ENCODE data around the gene PRELID2. TPM values are rescaled to one million over a fixed set of nuclear protein-coding genes. Genes with fewer than 3 reads are reported as not detected.

PRELID2 gene
- total and polyA plus RNA-seq, 2 experiments from 2014 or later: 15.6 to 24.7 TPM

DNA sequence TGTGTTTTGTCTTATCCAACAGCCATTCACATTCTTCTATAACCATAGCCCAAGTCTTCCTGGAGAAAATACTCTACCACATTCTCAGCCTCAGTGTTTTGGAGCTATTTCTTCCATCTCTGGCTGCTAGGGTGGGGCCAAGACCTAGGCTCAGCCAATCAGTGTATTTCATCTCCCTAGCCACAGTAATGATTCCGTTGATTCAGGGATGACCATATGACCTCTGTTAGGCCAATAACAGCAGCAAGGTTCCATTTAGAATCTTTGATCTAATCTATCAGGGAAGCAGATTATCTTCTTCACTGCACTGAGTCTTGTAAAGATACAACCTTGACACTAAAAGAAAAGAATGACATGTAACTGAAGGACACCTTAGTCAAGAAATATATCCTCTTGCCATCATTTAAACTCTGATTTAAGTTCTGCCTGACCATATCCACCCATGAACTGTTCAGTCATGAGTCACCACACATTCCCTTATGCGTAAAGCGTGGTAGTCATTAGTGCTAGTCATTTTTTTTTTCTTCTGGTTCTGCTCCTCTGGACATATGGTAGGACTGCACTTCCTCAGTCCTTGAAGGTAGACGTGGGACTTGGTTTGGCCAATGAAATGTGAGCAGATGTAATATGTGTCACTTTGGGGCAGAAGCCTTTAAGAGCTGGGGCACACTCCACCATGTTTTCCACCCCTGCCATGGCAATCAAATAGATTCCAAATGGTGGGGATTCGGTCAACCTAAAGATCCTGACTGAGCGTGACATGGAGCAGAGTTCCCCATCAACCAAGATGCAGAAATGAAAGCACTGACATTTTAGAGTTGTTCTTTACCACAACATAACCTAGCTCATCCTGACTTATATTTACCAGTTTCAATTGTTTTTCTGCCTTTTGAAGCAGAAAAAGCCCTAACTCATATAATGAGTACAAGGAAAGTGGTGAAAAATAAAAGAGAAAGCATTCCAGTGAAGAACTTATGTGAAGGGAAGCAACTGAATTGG, 12.7 kb upstream of the PRELID2 start:
- Histone ChIP-seq H3K9me2 (replicated peaks; ENCODE audit: insufficient read depth) (no peaks in the 10 kb centered on the region), H3K79me2 (no peaks in the 10 kb centered on the region), H3K27me3 (no peaks in the 10 kb centered on the region), H2AFZ (no peak overlapping the region), H3K27ac (no peak overlapping the region), H3K9me3 (ENCODE audit: low read depth) (no peaks in the 10 kb centered on the region), H3K4me2 (no peak overlapping the region), H3K4me1 (ENCODE audit: insufficient read depth) (peaks cover 4% of the 10 kb centered on the region), H4K20me1 (ENCODE audit: insufficient read depth, poor library complexity, severe bottlenecking) (no peaks in the 10 kb centered on the region), H3K36me3 (replicated peaks; ENCODE audit: insufficient read depth, low read depth) (no peaks in the 10 kb centered on the region), H3K4me3 (no peak overlapping the region)
- TF ChIP-seq EZH2 (IDR thresholded peaks at IDR 0.05; ENCODE audit: borderline replicate concordance) (no peak), EZH2phosphoT487 (IDR thresholded peaks at IDR 0.05; ENCODE audit: low read depth, severe bottlenecking, unreplicated experiment) (no peak)
- TF ChIP-seq, protein P1, sequence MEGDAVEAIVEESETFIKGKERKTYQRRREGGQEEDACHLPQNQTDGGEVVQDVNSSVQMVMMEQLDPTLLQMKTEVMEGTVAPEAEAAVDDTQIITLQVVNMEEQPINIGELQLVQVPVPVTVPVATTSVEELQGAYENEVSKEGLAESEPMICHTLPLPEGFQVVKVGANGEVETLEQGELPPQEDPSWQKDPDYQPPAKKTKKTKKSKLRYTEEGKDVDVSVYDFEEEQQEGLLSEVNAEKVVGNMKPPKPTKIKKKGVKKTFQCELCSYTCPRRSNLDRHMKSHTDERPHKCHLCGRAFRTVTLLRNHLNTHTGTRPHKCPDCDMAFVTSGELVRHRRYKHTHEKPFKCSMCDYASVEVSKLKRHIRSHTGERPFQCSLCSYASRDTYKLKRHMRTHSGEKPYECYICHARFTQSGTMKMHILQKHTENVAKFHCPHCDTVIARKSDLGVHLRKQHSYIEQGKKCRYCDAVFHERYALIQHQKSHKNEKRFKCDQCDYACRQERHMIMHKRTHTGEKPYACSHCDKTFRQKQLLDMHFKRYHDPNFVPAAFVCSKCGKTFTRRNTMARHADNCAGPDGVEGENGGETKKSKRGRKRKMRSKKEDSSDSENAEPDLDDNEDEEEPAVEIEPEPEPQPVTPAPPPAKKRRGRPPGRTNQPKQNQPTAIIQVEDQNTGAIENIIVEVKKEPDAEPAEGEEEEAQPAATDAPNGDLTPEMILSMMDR (IDR thresholded peaks at IDR 0.05; ENCODE audit: poor library complexity): no peak
- no peak for DNase-seq (ENCODE audit: low spot score)
- WGBS (ENCODE audit: low lambda C conversion rate, missing lambda C conversion rate): 78% methylated on average over 6 of the region's 6 CpGs

DNA sequence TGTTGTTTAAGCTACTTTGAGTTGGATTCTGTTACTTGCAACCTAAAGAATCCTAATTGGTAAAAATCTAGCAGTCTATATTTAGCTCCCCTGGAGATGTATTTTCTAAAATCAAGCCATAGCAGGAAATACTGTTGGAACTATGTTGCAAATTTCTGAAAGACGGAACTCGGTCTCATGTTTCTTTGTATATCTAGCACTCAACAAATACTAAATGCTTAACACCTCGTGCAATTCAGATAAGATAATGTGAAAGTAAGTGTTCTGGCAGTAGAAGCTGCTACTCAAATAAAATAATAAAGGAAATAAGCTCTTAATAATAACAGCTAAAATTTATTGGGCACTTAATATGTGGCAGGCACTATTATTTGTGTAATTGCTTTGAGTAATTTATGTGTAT, 10.9 kb upstream of the PRELID2 start:
- H3K79me2 ChIP-seq: no peaks in the 10 kb centered on the region
- H3K4me2 ChIP-seq: no peak overlapping the region
- H3K9me2 ChIP-seq (replicated peaks; ENCODE audit: insufficient read depth): no peaks in the 10 kb centered on the region
- no peak overlapping the region for H3K27ac ChIP-seq
- no peaks in the 10 kb centered on the region for H3K4me1 ChIP-seq (ENCODE audit: insufficient read depth)
- DNase-seq (ENCODE audit: low spot score): no peak
- H4K20me1 ChIP-seq (ENCODE audit: insufficient read depth, poor library complexity, severe bottlenecking): no peaks in the 10 kb centered on the region
- H3K4me3 ChIP-seq: no peak overlapping the region
- H3K9me3 ChIP-seq (ENCODE audit: low read depth): no peaks in the 10 kb centered on the region
- H3K27me3 ChIP-seq: no peaks in the 10 kb centered on the region
- H3K36me3 ChIP-seq (replicated peaks; ENCODE audit: insufficient read depth, low read depth): no peaks in the 10 kb centered on the region
- H2AFZ ChIP-seq: no peak overlapping the region
- TF ChIP-seq EZH2 (IDR thresholded peaks at IDR 0.05; ENCODE audit: borderline replicate concordance) (no peak), EZH2phosphoT487 (IDR thresholded peaks at IDR 0.05; ENCODE audit: low read depth, severe bottlenecking, unreplicated experiment) (no peak)
- TF ChIP-seq, protein P1 (IDR thresholded peaks at IDR 0.05; ENCODE audit: poor library complexity): no peak
- 57% methylated on average over 3 of the region's 3 CpGs for WGBS (ENCODE audit: low lambda C conversion rate, missing lambda C conversion rate)

DNA sequence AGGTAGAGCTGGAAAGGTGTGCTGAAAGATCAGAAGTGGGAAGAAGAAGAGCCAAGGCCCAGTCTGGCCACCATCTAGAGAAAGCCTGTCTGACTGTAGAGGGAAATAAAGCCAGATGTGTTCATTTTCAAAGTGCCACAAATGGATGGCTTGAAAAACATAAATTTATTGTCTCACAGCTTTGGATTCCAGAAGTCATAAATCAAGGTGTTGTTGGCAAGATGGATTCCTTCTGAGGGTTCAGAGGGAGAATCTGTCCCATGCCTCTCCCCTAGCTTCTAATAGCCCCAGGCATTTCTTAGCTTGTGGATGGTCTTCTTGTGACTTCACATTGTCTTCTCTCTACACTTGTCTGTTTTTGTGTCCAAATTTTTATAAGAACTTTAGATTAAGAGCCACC, 6.2 kb upstream of the PRELID2 start:
- Histone ChIP-seq H3K27ac (no peak overlapping the region), H3K9me3 (ENCODE audit: low read depth) (no peaks in the 10 kb centered on the region)

More for the DNA sequence above, 6.2 kb upstream of the PRELID2 start:
- no peaks in the 10 kb centered on the region for H3K79me2 ChIP-seq
- H2AFZ ChIP-seq: no peak overlapping the region
- H3K36me3 ChIP-seq (replicated peaks; ENCODE audit: insufficient read depth, low read depth): no peaks in the 10 kb centered on the region
- H4K20me1 ChIP-seq (ENCODE audit: insufficient read depth, poor library complexity, severe bottlenecking): no peaks in the 10 kb centered on the region
- no peak for DNase-seq (ENCODE audit: low spot score)
- no peaks in the 10 kb centered on the region for H3K9me2 ChIP-seq (replicated peaks; ENCODE audit: insufficient read depth)
- H3K4me2 ChIP-seq: no peak overlapping the region
- TF ChIP-seq, protein P1 (IDR thresholded peaks at IDR 0.05; ENCODE audit: poor library complexity): no peak
- TF ChIP-seq EZH2phosphoT487 (IDR thresholded peaks at IDR 0.05; ENCODE audit: low read depth, severe bottlenecking, unreplicated experiment) (no peak), EZH2 (IDR thresholded peaks at IDR 0.05; ENCODE audit: borderline replicate concordance) (no peak)
- no peak overlapping the region for H3K4me3 ChIP-seq
- no peaks in the 10 kb centered on the region for H3K27me3 ChIP-seq
- no peaks in the 10 kb centered on the region for H3K4me1 ChIP-seq (ENCODE audit: insufficient read depth)

All from hepatocyte (in vitro differentiated cells).